GM12878 (cell line): ENCODE data around the gene LRSAM1. TPM values are rescaled to one million over a fixed set of nuclear protein-coding genes. Genes with fewer than 3 reads are reported as not detected.
A peak's percentile ranks its signal among the peaks of the same experiment; 100 is the strongest.

Experiments used
- ATAC-seq: fragments of 200-7000 bp; cut with Tn5 transposase; 3 replicates; pipeline ENCODE4 v1.9.1; 2020; ENCODE audit warnings: mild to moderate bottlenecking, moderate library complexity
- BruUV-seq: library from RNA; stranded (reverse); fragments of 400-500 nt; replicated peaks from 2 replicates; lab custom pipeline; 2021; lab: Mats Ljungman, UMichigan
- CTCF ChIA-PET: fragments of 300-600 bp; sonication (Branson Sonifier 250); formaldehyde crosslinking; extraction: SDS; loops from one replicate; lab custom pipeline; 2021; ENCODE audit warnings: inconsistent platforms; lab: Yijun Ruan, JAX
- POLR2A ChIA-PET: fragments of 350-600 bp; formaldehyde crosslinking; extraction: SDS; loops from one replicate; lab custom pipeline; 2021; ENCODE audit warnings: inconsistent platforms; lab: Charles Lee
- RAD21 ChIA-PET: fragments of 300-600 bp; sonication (Branson Sonifier 250); formaldehyde crosslinking; loops from one replicate; lab custom pipeline; 2023; ENCODE audit warnings: antibody characterized with exemption; ENCODE audit not compliant: unreplicated experiment; lab: Charles Lee
- SMC1A ChIA-PET: fragments of 300-600 bp; sonication (Branson Sonifier 250); formaldehyde crosslinking; loops from one replicate; lab custom pipeline; 2023; ENCODE audit not compliant: unreplicated experiment, uncharacterized antibody; lab: Charles Lee
- DNase-seq: peaks from one replicate; pipeline ENCODE4 v3.0.0-alpha.2; 2011; ENCODE audit warnings: low read depth, low spot score
- FAIRE-seq: peaks from 3 replicates; lab custom pipeline; 2011; peaks lifted over from hg19 to GRCh38; lab: Jason Lieb, UNC
- H2AFZ ChIP-seq: 2 replicates; pipeline ENCODE4 v1.6.0; 2011; ENCODE audit warnings: low read depth, low read length, control low read depth; ENCODE audit not compliant: control insufficient read depth
- H3K27ac ChIP-seq: 2 replicates; pipeline ENCODE4 v1.5.1; 2011; ENCODE audit warnings: control low read depth; ENCODE audit not compliant: control insufficient read depth, insufficient read depth
- H3K27me3 ChIP-seq, 2 experiments: replicated peaks in 1 of 2; 2 replicates each; pipeline versions ENCODE4 v1.6.0 to v1.6.1; 2011; ENCODE audit warnings: low read length in 1 of 2; ENCODE audit not compliant: control insufficient read depth in 2 of 2, insufficient read depth in 2 of 2
- H3K36me3 ChIP-seq, 2 experiments: 2 replicates each; pipeline ENCODE4 v1.5.1; 2011; ENCODE audit warnings: low read length in 1 of 2; ENCODE audit not compliant: control insufficient read depth in 2 of 2, insufficient read depth in 2 of 2
- H3K4me1 ChIP-seq: 2 replicates; pipeline ENCODE4 v1.6.1; 2011; ENCODE audit warnings: mild to moderate bottlenecking, low read length, moderate library complexity, mixed read lengths; ENCODE audit not compliant: control insufficient read depth, insufficient read depth
- H3K4me2 ChIP-seq: 2 replicates; pipeline ENCODE4 v1.6.0; 2011; ENCODE audit warnings: control low read depth; ENCODE audit not compliant: control insufficient read depth, insufficient read depth
- H3K4me3 ChIP-seq: fragments of 200-600 bp; sonication (generic); 2 replicates; pipeline ENCODE4 v1.5.1; 2016
- H3K79me2 ChIP-seq: 2 replicates; pipeline ENCODE4 v1.6.0; 2011; ENCODE audit warnings: low read length; ENCODE audit not compliant: control insufficient read depth, insufficient read depth
- H3K9ac ChIP-seq: 2 replicates; pipeline ENCODE4 v1.8.0; 2011; ENCODE audit warnings: low read length, control low read depth, mixed read lengths; ENCODE audit not compliant: control insufficient read depth, insufficient read depth
- H3K9me3 ChIP-seq: replicated peaks from 3 replicates; pipeline ENCODE4 v1.5.1; 2011; ENCODE audit warnings: mild to moderate bottlenecking, low read length; ENCODE audit not compliant: control insufficient read depth, insufficient read depth
- H4K20me1 ChIP-seq: 2 replicates; pipeline ENCODE4 v1.6.0; 2011; ENCODE audit not compliant: control insufficient read depth, insufficient read depth
- BHLHE40 ChIP-seq, 2 experiments: fragments of 450-650 bp in 1 of 2; IDR thresholded peaks; 2 replicates each; pipeline ENCODE4 v1.6.1; 2011 to 2017; ENCODE audit warnings: low read depth in 2 of 2, borderline replicate concordance in 1 of 2, improper control_type of control experiment in 1 of 2, low read length in 1 of 2, mild to moderate bottlenecking in 1 of 2
- DPF2 ChIP-seq: fragments of 450-650 bp; IDR thresholded peaks from 2 replicates; pipeline ENCODE4 v1.6.1; 2017; ENCODE audit warnings: mild to moderate bottlenecking
- JUND ChIP-seq: IDR thresholded peaks from 2 replicates; pipeline ENCODE4 v1.6.1; 2012; ENCODE audit warnings: low read depth, mild to moderate bottlenecking, low read length, improper control_type of control experiment, moderate library complexity
- RAD21 ChIP-seq: IDR thresholded peaks from 2 replicates; pipeline ENCODE4 v1.6.1; 2011; ENCODE audit warnings: mild to moderate bottlenecking, low read depth, low read length, moderate library complexity; ENCODE audit not compliant: insufficient read depth
- RELA ChIP-seq: fragments of 450-650 bp; IDR thresholded peaks from 2 replicates; pipeline ENCODE4 v1.8.0; 2014; ENCODE audit warnings: borderline replicate concordance; ENCODE audit not compliant: partially characterized antibody
- SIX5 ChIP-seq: IDR thresholded peaks from 2 replicates; pipeline ENCODE4 v1.6.1; 2011; ENCODE audit warnings: mild to moderate bottlenecking, low read depth, low read length, moderate library complexity; ENCODE audit not compliant: severe bottlenecking
- SPI1 ChIP-seq: IDR thresholded peaks from 2 replicates; pipeline ENCODE4 v1.6.1; 2011; ENCODE audit warnings: low read depth, mild to moderate bottlenecking, low read length, moderate library complexity, borderline replicate concordance; ENCODE audit not compliant: insufficient read depth
- SREBF2 ChIP-seq: IDR thresholded peaks from 2 replicates; pipeline ENCODE4 v1.6.1; 2012; ENCODE audit warnings: mild to moderate bottlenecking, low read length
- SRF ChIP-seq, 2 experiments: IDR thresholded peaks; 2 replicates each; pipeline ENCODE4 v1.6.1; 2011; ENCODE audit warnings: low read depth in 2 of 2, low read length in 2 of 2, mild to moderate bottlenecking in 1 of 2, moderate library complexity in 1 of 2
- TAF1 ChIP-seq: IDR thresholded peaks from 2 replicates; pipeline ENCODE4 v1.6.1; 2011; ENCODE audit warnings: mild to moderate bottlenecking, low read depth, low read length, borderline replicate concordance
- TCF12 ChIP-seq: IDR thresholded peaks from 2 replicates; pipeline ENCODE4 v1.6.1; 2011; ENCODE audit warnings: low read depth, mild to moderate bottlenecking, low read length
- WGBS: methylation state at CpG from one replicate; pipeline ENCODE4 v1.1.6; 2016; ENCODE audit warnings: low lambda C conversion rate; ENCODE audit not compliant: insufficient replicate concordance, insufficient coverage; ENCODE audit errors: missing lambda C conversion rate; 5-methylcytosine and 5-hydroxymethylcytosine counted together
- in situ Hi-C: fragments of 300-500 bp; cut with MboI; formaldehyde crosslinking; loops from 9 replicates; pipeline ENCODE4 v1.14.3; 2018; ENCODE audit warnings: mixed read lengths
- intact Hi-C: fragments of 100-400 bp; cut with micrococcal nuclease; formaldehyde crosslinking; loops from one replicate; pipeline ENCODE4 v1.14.2; 2022; ENCODE audit not compliant: unreplicated experiment
- polyA plus RNA-seq, 11 experiments: library from polyadenylated mRNA; depleted of rRNA in 4 of 11; unstranded in 6 of 11; stranded (reverse) in 5 of 11; fragments of >200 nt; fragmentation: Nextera tagmentation in 4 of 11; fragmentation: Illumina TruSeq in 1 of 11; extraction: Ambion mirVana in 4 of 11; extraction: Trizol in 1 of 11; gene quantifications; 1 replicate in 1 of 11; 2 replicates in 10 of 11; pipeline versions ENCODE4 v1.2.1 to v1.2.3, GENCODE V29; 2011 to 2016; ENCODE audit warnings: inconsistent platforms in 2 of 11, missing spikeins in 2 of 11, low read depth in 1 of 11
- total RNA-seq, 4 experiments: library from RNA; depleted of rRNA in 3 of 4; stranded (reverse); fragments of >200 nt in 3 of 4; fragmentation: Illumina TruSeq in 1 of 4; extraction: Trizol in 1 of 4; gene quantifications; 2 replicates each; pipeline versions ENCODE4 v1.2.1 to v1.2.3, GENCODE V29; 2013 to 2021
- TF ChIP-seq, protein P1 (sequence below): fragments of 450-650 bp; IDR thresholded peaks from 2 replicates; pipeline ENCODE4 v1.6.1; 2016; ENCODE audit warnings: mild to moderate bottlenecking, moderate library complexity, borderline replicate concordance
- TF ChIP-seq, protein P2 (sequence below), 3 experiments: IDR thresholded peaks in 2 of 3; conservative IDR thresholded peaks in 1 of 3; 2 replicates each; pipeline ENCODE4 v1.5.1; 2011; ENCODE audit warnings: low read depth in 3 of 3, low read length in 3 of 3, mild to moderate bottlenecking in 3 of 3, control low read depth in 2 of 3, moderate library complexity in 2 of 3, inconsistent platforms in 1 of 3, mixed read lengths in 1 of 3; ENCODE audit not compliant: control insufficient read depth in 2 of 3, insufficient read depth in 1 of 3; ENCODE audit errors: extremely low read depth in 1 of 3

Gene LRSAM1
- total and polyA plus RNA-seq, 10 of the 15 experiments (the other 5 are each of a cell fraction or from before 2014, with no cell fraction given): 0.14 to 23.4 (median 11.7) TPM

DNA sequence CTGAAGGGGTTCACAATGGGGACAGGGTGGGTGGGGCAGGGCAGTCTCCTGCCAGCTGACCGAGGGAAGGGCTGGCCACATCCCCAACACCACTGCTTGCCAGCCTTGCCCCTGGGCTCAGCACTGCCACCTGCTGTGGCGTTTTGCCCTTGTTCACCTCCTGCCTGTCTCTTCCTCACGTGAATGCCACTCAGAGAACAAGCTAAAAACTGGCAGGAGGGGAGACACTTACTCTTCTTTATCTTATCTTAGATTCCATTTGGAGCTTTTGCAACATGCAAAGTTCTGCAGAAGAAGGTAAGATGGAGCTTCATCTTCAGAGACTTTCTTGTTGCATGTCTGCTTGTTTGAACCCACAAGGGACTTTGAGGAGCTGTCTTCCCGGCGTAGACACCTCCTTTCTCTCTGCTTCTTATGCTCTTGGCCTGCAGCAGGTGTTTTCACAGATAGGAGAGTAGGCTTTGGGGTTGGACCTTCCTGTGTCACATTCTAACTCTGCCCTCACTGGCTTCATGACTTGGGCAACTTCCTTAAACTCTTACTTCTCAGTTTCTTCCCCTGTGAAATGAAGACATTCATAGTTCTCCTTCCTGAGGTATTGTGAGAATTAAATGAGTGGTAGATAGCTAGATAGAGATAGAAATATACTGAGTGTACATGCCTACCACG is 4.1 kb downstream of the LRSAM1 start:
- H3K36me3 ChIP-seq: peaks cover 0 to 5% of the 10 kb centered on the region in 2 experiments; a peak in 3 of 4 replicates
- peaks cover 6% of the 10 kb centered on the region; the same call in 1 of the 2 replicates for H3K4me1 ChIP-seq
- H3K4me2 ChIP-seq: peak overlapping the region; percentile 60
- no peaks in the 10 kb centered on the region for H3K9me3 ChIP-seq
- CTCF ChIA-PET: interaction anchor here (0.8 to 2.0 kb wide), 25 partner anchors 9 to 541 kb away, joined by 3 to 8 read pairs (median 4); partner anchors contain the start of genes RALGPS1, SLC2A8 and ZNF79
- RAD21 ChIA-PET: interaction anchor here (0.5 to 1.5 kb wide), 6 partner anchors 34 to 225 kb away, joined by 3 to 6 read pairs (median 4); partner anchors contain the start of gene SLC2A8
- peak overlapping the region; percentile 11 for H2AFZ ChIP-seq
- intact Hi-C loops: loop anchor here (10.0 kb wide), 1 partner anchor 241 kb away; no protein-coding TSS in a partner anchor
- 12% methylated on average over 6 of the region's 6 CpGs for WGBS
- no TSS peak for BruUV-seq
- SMC1A ChIA-PET: interaction anchor here (0.6 to 1.6 kb wide), 12 partner anchors 11 to 515 kb away, joined by 3 to 7 read pairs (median 4); partner anchors contain the start of gene ZNF79
- H3K4me3 ChIP-seq: no peak overlapping the region
- no peaks in the 10 kb centered on the region for H4K20me1 ChIP-seq
- ATAC-seq (peak; percentile 10; the same call in 1 of the 3 replicates), FAIRE-seq (no peak), DNase-seq (no peak)
- H3K27ac ChIP-seq: no peak overlapping the region
- H3K27me3 ChIP-seq: no peaks in the 10 kb centered on the region
- POLR2A ChIA-PET: interaction anchor here (0.5 to 1.3 kb wide), 7 partner anchors 26 to 1995 kb away, joined by 3 to 5 read pairs (median 4); partner anchors contain the start of genes SH2D3C, SLC2A8 and ZNF79
- in situ Hi-C loops: no loop called here
- H3K9ac ChIP-seq: no peak overlapping the region
- peaks cover 19% of the 10 kb centered on the region for H3K79me2 ChIP-seq
- TF ChIP-seq RELA (no peak), SRF (IDR thresholded peaks at IDR 0.05; ENCODE audit: low read depth in 2 of 2, low read length in 2 of 2) (peak in 1 of 2 experiments; percentile 37; a peak in 1 of 4 replicates), SREBF2 (no peak), JUND (no peak), SIX5 (peak; percentile 44), RAD21 (peak; percentile 28; the same call in 1 of the 2 replicates), SPI1 (0 out of 2 replicates have a peak, but pooled peaks have one; percentile 3), TCF12 (0 out of 2 replicates have a peak, but pooled peaks have one; percentile 37), BHLHE40 (IDR thresholded peaks at IDR 0.05; ENCODE audit: borderline replicate concordance in 1 of 2, low read depth in 2 of 2, low read length in 1 of 2) (peak; percentile 40 to 75; a peak in 2 of 4 replicates), DPF2 (no peak), TAF1 (peak; percentile 49; the same call in 1 of the 2 replicates)
- TF ChIP-seq, protein P1, sequence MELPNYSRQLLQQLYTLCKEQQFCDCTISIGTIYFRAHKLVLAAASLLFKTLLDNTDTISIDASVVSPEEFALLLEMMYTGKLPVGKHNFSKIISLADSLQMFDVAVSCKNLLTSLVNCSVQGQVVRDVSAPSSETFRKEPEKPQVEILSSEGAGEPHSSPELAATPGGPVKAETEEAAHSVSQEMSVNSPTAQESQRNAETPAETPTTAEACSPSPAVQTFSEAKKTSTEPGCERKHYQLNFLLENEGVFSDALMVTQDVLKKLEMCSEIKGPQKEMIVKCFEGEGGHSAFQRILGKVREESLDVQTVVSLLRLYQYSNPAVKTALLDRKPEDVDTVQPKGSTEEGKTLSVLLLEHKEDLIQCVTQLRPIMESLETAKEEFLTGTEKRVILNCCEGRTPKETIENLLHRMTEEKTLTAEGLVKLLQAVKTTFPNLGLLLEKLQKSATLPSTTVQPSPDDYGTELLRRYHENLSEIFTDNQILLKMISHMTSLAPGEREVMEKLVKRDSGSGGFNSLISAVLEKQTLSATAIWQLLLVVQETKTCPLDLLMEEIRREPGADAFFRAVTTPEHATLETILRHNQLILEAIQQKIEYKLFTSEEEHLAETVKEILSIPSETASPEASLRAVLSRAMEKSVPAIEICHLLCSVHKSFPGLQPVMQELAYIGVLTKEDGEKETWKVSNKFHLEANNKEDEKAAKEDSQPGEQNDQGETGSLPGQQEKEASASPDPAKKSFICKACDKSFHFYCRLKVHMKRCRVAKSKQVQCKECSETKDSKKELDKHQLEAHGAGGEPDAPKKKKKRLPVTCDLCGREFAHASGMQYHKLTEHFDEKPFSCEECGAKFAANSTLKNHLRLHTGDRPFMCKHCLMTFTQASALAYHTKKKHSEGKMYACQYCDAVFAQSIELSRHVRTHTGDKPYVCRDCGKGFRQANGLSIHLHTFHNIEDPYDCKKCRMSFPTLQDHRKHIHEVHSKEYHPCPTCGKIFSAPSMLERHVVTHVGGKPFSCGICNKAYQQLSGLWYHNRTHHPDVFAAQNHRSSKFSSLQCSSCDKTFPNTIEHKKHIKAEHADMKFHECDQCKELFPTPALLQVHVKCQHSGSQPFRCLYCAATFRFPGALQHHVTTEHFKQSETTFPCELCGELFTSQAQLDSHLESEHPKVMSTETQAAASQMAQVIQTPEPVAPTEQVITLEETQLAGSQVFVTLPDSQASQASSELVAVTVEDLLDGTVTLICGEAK: peak; percentile 85
- TF ChIP-seq, protein P2, sequence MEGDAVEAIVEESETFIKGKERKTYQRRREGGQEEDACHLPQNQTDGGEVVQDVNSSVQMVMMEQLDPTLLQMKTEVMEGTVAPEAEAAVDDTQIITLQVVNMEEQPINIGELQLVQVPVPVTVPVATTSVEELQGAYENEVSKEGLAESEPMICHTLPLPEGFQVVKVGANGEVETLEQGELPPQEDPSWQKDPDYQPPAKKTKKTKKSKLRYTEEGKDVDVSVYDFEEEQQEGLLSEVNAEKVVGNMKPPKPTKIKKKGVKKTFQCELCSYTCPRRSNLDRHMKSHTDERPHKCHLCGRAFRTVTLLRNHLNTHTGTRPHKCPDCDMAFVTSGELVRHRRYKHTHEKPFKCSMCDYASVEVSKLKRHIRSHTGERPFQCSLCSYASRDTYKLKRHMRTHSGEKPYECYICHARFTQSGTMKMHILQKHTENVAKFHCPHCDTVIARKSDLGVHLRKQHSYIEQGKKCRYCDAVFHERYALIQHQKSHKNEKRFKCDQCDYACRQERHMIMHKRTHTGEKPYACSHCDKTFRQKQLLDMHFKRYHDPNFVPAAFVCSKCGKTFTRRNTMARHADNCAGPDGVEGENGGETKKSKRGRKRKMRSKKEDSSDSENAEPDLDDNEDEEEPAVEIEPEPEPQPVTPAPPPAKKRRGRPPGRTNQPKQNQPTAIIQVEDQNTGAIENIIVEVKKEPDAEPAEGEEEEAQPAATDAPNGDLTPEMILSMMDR (IDR thresholded peaks at IDR 0.05 in 2 of 3, conservative IDR thresholded peaks at IDR 0.05 in 1 of 3; ENCODE audit: control insufficient read depth in 2 of 3, extremely low read depth in 1 of 3, insufficient read depth in 1 of 3, low read depth in 3 of 3, low read length in 3 of 3): peak; percentile 32 to 61 (median 48); a peak in 4 of 6 replicates
